ENCODE results near the gene TP53TG5. TPM values are rescaled to one million over a fixed set of nuclear protein-coding genes. Genes with fewer than 3 reads are reported as not detected.
A peak's percentile ranks its signal among the peaks of the same experiment; 100 is the strongest.

The TP53TG5 gene
- total RNA-seq, 4 donors from 2014 or later = not detected

GRCh38 chr20:45346851-45347250 is 31.3 kb downstream of the TP53TG5 start:
- H3K27ac ChIP-seq = peak overlapping the region; percentile 90 to 98 (median 94)
- TF ChIP-seq POLR2A (IDR thresholded peaks at IDR 0.05) = no peak
- H3K4me1 ChIP-seq = peaks cover 48 to 71% (median 52%) of the 10 kb centered on the region in 3 donors
- peak overlapping the region; percentile 77 to 87 (median 80) for H3K4me3 ChIP-seq
- H3K27me3 ChIP-seq = peaks cover 0 to 5% (median 0%) of the 10 kb centered on the region in 4 donors
- WGBS, 2 donors = 27 to 34% methylated on average over 2 to 5 of the region's 5 CpGs
- H3K9me3 ChIP-seq = no peaks in the 10 kb centered on the region
- DNase-seq = no peak
- intact Hi-C loops (cut with DNase I) = no loop called here
- H3K36me3 ChIP-seq = no peaks in the 10 kb centered on the region

GRCh38 chr20:45346291-45346718 is 31.8 kb downstream of the TP53TG5 start:
- intact Hi-C loops (cut with DNase I) = no loop called here
- Histone ChIP-seq H3K27me3 (peaks cover 0 to 5% (median 0%) of the 10 kb centered on the region in 4 donors), H3K9me3 (no peaks in the 10 kb centered on the region), H3K27ac (peak overlapping the region; percentile 90 to 98 (median 94)), H3K4me1 (peaks cover 53 to 76% (median 57%) of the 10 kb centered on the region in 3 donors), H3K36me3 (no peaks in the 10 kb centered on the region), H3K4me3 (peak overlapping the region; percentile 77 to 87 (median 80))
- WGBS, 2 donors = 23 to 53% methylated on average over 3 of the region's 3 CpGs
- no peak for TF ChIP-seq POLR2A (IDR thresholded peaks at IDR 0.05)
- no peak for TF ChIP-seq CTCF (IDR thresholded peaks at IDR 0.05)
- no peak for DNase-seq

GRCh38 chr20:45345104-45345936 is 32.8 kb downstream of the TP53TG5 start:
- peaks cover 0 to 5% (median 0%) of the 10 kb centered on the region in 4 donors for H3K27me3 ChIP-seq
- intact Hi-C loops (cut with DNase I) = no loop called here
- no peaks in the 10 kb centered on the region for H3K9me3 ChIP-seq
- 32 to 47% methylated on average over 7 to 9 of the region's 9 CpGs for WGBS, 2 donors
- H3K36me3 ChIP-seq = no peaks in the 10 kb centered on the region
- H3K27ac ChIP-seq = peak overlapping the region; percentile 90 to 98 (median 94)
- H3K4me1 ChIP-seq = peaks cover 63 to 86% (median 67%) of the 10 kb centered on the region in 3 donors
- DNase-seq = no peak
- H3K4me3 ChIP-seq = peak overlapping the region; percentile 77 to 87 (median 80)
- peak in 2 of 4 donors; percentile 24 to 29 for TF ChIP-seq POLR2A (IDR thresholded peaks at IDR 0.05)
- TF ChIP-seq CTCF (IDR thresholded peaks at IDR 0.05) = no peak

- peaks cover 71 to 96% (median 77%) of the 10 kb centered on the region in 3 donors for H3K4me1 ChIP-seq
- peaks cover 0 to 5% (median 0%) of the 10 kb centered on the region in 3 donors for H3K36me3 ChIP-seq
- peak overlapping the region; percentile 90 to 98 (median 94) for H3K27ac ChIP-seq
- peak overlapping the region; percentile 15 to 87 (median 80) for H3K4me3 ChIP-seq
- H3K27me3 ChIP-seq = peaks cover 0 to 5% (median 0%) of the 10 kb centered on the region in 4 donors
- WGBS, 2 donors = 8 to 20% methylated on average over 4 to 5 of the region's 9 CpGs
- TF ChIP-seq POLR2A (IDR thresholded peaks at IDR 0.05) (peak in 2 of 4 donors; percentile 25 to 60), CTCF (IDR thresholded peaks at IDR 0.05) (no peak)
- intact Hi-C loops (cut with DNase I) = no loop called here
- no peaks in the 10 kb centered on the region for H3K9me3 ChIP-seq
- DNase-seq = no peak
Observed at GRCh38 chr20:45344168-45344860, 33.8 kb downstream of the TP53TG5 start.

GRCh38 chr20:45343532-45344167 is 34.5 kb downstream of the TP53TG5 start:
- H3K4me1 ChIP-seq = peaks cover 77 to 96% (median 84%) of the 10 kb centered on the region in 3 donors

More at GRCh38 chr20:45343532-45344167, 34.5 kb downstream of the TP53TG5 start:
- Histone ChIP-seq H3K4me3 (peak overlapping the region; percentile 4 to 87 (median 80)), H3K9me3 (no peaks in the 10 kb centered on the region), H3K27ac (peak overlapping the region; percentile 90 to 98 (median 94)), H3K27me3 (peaks cover 0 to 5% (median 0%) of the 10 kb centered on the region in 4 donors), H3K36me3 (peaks cover 0 to 5% (median 0%) of the 10 kb centered on the region in 3 donors)
- DNase-seq = no peak
- 33 to 55% methylated on average over 2 to 5 of the region's 6 CpGs for WGBS, 2 donors
- intact Hi-C loops (cut with DNase I) = no loop called here
- TF ChIP-seq CTCF (IDR thresholded peaks at IDR 0.05) (no peak), POLR2A (IDR thresholded peaks at IDR 0.05) (no peak)

Data from esophagus squamous epithelium (tissue), 5 donors.